Activated naive CD8-positive, alpha-beta T cell (primary cell): Measurements from ENCODE around the gene BRAT1.

Source experiments
- H3K27ac Mint-ChIP-seq: one replicate; pipeline ENCODE4 v1.8.0; 2021; ENCODE audit warnings: mixed read lengths
- H3K27me3 Mint-ChIP-seq: one replicate; pipeline ENCODE4 v1.8.0; 2021; ENCODE audit warnings: mixed read lengths
- H3K36me3 Mint-ChIP-seq: one replicate; pipeline ENCODE4 v1.8.0; 2021; ENCODE audit warnings: mixed read lengths
- H3K4me1 Mint-ChIP-seq: one replicate; pipeline ENCODE4 v1.8.0; 2021; ENCODE audit warnings: low read depth, mixed read lengths
- H3K4me3 Mint-ChIP-seq: one replicate; pipeline ENCODE4 v1.8.0; 2021; ENCODE audit warnings: mild to moderate bottlenecking, mixed read lengths
- H3K9me3 Mint-ChIP-seq: one replicate; pipeline ENCODE4 v1.8.0; 2021; ENCODE audit warnings: low read depth, mixed read lengths

Gene BRAT1

DNA sequence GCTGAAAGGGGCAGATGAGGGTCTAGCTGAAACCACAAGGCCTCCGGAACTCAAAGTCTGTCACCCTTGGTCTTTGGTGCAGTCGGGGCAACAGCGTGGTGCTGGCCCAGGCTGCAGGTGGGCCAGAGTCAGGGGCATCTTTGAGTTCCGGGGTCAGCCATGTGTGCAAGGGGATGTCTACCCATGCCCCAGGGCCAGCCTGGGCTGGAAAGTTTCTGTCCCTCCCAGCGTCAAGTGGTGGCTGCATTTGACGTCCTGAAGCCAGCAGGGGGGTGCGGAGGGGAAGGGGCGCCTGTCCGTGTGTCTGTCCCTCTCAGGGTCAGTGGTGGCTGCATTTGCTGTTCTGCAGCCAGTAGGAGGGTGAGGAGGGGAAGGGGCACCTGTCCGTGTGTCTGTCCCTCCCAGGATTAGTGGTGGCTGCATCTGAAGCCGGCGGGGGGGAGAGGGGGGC, 638 bp downstream of the BRAT1 start:
- H3K27me3 Mint-ChIP-seq = no peaks in the 10 kb centered on the region
- H3K27ac Mint-ChIP-seq = peak overlapping the region; percentile 90
- peaks cover 28% of the 10 kb centered on the region for H3K4me1 Mint-ChIP-seq
- peaks cover 5% of the 10 kb centered on the region for H3K36me3 Mint-ChIP-seq
- H3K9me3 Mint-ChIP-seq = no peaks in the 10 kb centered on the region
- peak overlapping the region; percentile 90 for H3K4me3 Mint-ChIP-seq

DNA sequence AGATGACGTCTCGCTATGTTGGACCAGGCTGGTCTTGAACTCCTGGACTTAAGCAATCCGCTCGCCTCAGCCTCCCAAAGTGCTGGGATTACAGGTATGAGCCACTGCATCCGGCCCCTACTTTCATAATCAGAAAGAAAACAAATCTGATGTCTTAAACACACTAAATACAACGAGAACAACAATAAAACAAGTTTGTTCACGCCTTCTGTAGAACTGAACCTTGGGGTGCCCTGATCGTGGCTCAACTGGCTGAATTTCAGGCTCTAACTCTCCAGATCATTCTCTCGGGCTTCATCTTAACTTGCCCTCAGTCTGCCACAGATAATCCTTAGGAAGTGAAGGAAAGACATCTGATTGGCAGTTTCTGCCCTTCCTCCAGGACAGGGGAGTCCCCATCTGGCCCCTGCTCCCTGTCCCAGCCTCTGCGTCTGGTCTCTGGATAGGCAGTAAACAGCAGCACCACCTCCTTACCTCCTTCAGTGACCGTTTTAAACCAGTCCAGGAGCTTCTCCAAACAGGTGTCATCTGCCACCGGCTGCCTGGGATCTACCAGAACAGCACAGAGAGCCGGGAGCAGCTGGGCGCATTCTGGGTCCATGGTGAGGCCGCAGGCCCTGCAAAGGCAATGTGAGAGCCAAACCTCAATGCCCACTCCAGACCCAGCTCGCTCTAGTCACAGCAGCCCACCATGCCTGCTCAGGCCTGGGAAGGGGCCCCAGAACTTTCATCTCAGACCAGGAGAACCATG, 1.3 kb downstream of the BRAT1 start:
- Mint-ChIP-seq H3K4me1 (peaks cover 34% of the 10 kb centered on the region), H3K27ac (peak overlapping the region; percentile 90), H3K9me3 (no peaks in the 10 kb centered on the region), H3K36me3 (peaks cover 5% of the 10 kb centered on the region), H3K4me3 (peak overlapping the region; percentile 90), H3K27me3 (no peaks in the 10 kb centered on the region)

DNA sequence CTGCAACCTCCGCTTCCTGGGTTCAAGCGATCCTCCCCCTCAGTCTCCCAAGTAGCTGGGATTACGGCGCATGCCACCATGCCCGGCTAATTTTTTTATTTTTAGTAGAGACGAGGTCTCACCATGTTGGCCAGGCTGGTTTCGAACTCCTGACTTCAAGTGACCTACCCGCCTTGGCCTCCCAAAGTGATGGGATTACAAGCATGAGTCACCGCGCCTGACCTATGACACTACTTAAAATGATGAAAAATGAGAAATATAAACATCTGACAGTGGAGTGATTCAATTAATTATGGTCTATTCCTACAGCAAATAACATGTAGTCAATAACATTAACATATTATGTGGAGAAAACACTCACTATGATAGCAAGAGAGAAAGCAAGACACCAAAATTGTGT, 2.2 kb downstream of the BRAT1 start:
- peak overlapping the region; percentile 90 for H3K4me3 Mint-ChIP-seq
- no peaks in the 10 kb centered on the region for H3K9me3 Mint-ChIP-seq
- peaks cover 5% of the 10 kb centered on the region for H3K36me3 Mint-ChIP-seq
- H3K27me3 Mint-ChIP-seq = no peaks in the 10 kb centered on the region
- no peak overlapping the region for H3K27ac Mint-ChIP-seq
- peaks cover 34% of the 10 kb centered on the region for H3K4me1 Mint-ChIP-seq

DNA sequence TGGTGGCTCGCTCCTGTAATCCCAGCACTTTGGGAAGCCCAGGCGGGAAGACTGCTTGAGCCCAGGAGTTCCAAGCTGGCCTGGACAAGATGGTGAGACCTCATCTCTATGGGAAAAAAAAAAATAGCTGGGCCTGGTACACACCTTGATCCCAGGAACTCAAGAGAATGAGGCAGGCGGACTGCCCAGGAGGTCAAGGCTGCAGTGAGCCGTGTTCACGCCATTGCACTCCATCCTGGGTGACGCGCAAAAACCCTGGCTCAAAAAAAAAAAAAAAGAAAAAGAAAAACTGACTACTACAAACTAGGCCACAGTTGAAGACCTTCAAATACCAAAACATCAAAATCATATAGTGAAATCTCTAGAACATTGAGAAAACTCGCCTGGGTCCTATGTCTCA, 3.9 kb downstream of the BRAT1 start:
- H3K27me3 Mint-ChIP-seq = no peaks in the 10 kb centered on the region
- peaks cover 5% of the 10 kb centered on the region for H3K36me3 Mint-ChIP-seq
- H3K4me3 Mint-ChIP-seq = peak overlapping the region; percentile 32
- peak overlapping the region; percentile 16 for H3K27ac Mint-ChIP-seq
- H3K9me3 Mint-ChIP-seq = no peaks in the 10 kb centered on the region
- peaks cover 30% of the 10 kb centered on the region for H3K4me1 Mint-ChIP-seq

DNA sequence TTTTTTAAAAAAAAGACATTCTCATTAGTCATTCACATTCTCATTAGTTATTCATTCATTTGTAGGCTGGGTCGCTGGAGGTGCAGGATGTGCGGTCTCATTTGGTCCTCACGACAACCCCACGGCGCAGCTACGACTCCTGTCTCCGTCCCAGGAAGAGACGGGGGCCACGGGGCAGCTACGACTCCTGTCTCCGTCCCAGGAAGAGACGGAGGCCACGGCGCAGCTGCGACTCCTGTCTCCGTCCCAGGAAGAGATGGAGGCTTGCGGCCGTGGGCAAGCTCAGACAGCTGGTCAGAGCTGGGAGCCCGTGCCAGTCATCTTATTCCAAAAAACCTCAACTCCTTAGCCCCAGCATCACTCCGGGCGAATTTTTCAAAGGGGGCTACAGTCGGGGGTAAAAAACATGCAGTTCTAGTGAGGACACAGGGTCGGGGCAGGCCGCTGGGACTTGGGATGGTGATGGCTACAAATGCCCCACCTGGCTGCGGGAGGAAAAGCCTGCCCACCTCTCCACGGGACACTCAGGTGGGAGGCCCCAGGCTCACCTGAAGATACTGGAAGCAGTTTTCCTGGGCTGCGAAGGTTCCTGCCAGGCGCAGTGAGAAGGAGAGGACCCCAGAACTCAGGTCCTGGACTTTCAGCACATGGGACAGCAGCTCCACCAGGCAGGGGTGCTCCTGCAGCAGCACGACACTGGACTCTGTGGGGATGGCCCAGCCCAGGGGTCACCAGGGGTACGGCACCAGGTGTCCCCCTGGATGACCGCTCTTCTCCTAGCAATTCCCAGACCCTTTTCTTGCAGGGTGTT, 8.3 kb downstream of the BRAT1 start:
- no peak overlapping the region for H3K4me3 Mint-ChIP-seq
- no peaks in the 10 kb centered on the region for H3K27me3 Mint-ChIP-seq
- no peaks in the 10 kb centered on the region for H3K9me3 Mint-ChIP-seq
- peaks cover 15% of the 10 kb centered on the region for H3K4me1 Mint-ChIP-seq
- H3K36me3 Mint-ChIP-seq = peaks cover 2% of the 10 kb centered on the region
- H3K27ac Mint-ChIP-seq = no peak overlapping the region

DNA sequence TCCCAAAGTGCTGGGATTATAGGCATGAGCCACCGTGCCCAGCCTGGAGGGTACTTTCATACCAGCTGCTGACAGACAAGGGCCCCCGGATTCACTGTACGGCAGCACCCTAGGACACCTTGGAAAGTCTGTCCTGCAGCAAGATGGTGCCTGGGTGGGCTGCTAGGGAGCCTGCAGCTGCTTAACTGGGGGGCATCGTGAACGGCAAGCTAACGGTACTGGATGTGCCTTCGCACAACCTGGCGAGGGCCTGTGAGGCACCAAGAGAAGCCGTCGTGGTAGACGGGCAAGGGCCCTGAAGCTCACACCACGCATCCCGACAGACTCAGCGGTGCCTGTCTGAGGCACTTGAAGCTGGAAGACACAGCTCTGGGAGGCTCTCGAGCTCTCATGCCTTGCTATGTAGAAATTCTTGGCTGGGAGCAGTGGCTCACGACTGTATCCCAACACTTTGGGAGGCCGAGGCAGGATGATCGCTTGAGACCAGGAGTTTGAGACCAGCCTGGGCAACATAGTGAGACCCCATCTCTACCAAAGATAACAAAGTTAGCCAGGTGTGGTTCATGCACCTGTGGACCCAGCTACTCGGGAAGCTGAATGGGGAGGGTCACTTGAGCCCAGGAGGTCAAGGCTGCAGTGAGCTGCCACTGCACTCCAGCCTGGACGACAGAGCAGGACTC, 9.4 kb downstream of the BRAT1 start:
- H3K4me1 Mint-ChIP-seq = peaks cover 9% of the 10 kb centered on the region
- H3K36me3 Mint-ChIP-seq = peaks cover 2% of the 10 kb centered on the region
- H3K27me3 Mint-ChIP-seq = no peaks in the 10 kb centered on the region
- H3K27ac Mint-ChIP-seq = no peak overlapping the region
- no peak overlapping the region for H3K4me3 Mint-ChIP-seq
- no peaks in the 10 kb centered on the region for H3K9me3 Mint-ChIP-seq

DNA sequence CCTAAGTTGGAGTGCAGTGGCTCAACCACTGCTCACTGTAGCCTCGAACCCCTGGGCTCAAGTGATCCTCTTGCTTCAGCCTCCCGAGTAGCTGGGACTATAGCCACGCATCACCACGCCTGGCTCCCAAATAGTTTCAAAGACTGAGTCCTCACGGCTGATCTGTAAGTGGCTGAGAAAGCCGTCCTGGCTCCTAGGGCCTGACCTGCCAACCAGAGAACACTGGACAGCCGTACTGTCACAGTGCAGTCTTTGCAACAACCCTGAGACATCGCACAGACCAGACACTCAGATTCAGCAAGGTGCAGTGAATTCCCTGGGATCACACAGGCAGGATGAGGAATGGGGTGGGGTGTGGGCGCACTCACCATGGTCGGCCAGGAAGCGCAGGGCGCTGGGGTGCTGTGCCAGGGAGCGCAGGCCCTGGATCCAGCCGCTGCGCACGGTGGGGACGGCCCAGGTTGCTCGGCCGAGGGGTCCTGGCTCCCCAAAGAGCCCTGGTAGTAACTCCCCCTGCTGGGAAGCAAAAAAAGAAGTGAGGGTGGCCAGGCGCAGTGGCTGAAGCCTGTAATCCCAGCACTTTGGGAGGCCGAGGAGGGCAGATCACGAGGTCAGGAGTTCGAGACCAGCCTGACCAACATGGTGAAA, 10.7 kb downstream of the BRAT1 start:
- H3K36me3 Mint-ChIP-seq = no peaks in the 10 kb centered on the region

DNA sequence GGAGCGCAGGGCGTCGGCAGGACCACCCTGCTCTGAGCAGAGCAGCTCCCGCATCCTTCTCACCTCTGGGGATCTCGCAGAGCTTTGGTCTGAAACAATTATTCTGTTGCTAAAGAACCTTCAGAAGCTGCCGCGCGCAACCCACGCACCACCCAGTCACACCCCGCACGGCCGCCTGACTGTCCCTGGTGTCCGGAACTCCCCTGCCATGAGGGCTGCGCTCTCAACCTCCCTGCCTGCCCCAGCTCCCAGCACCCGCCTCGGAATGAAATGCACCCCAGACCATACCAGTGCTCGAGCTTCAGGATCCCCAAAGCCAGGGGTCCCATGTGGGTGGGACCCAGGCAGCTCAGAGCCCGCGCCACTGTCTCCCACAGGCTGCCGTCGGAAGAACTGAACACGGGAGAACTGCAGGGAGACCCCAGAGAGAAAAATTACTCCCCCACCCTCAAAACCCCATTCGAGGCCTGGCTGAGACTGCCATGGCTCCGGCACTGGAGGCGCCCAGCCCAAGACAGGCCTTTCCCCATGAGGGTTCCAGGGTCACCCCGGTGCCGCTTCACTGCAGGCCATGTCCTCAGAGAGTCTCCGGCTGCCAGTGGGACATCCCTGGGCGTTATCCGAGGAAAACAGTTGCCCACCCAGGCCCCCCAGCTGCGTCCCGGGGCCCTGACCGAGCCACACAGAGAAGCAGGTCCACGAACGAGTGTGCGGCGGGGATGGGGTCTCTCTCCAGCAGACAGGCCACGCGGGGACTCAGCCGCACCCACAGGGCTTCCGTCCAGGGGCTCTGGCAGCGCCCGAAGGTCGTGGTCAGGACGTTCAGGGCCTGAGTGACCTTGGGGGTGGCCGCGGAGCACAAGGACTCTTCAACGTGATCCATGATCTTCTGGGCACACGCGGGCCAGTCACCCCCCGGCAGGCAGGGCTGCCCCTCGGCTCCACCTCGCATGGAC, 12.1 kb downstream of the BRAT1 start:
- H3K9me3 Mint-ChIP-seq = no peaks in the 10 kb centered on the region
- no peaks in the 10 kb centered on the region for H3K27me3 Mint-ChIP-seq
- no peaks in the 10 kb centered on the region for H3K36me3 Mint-ChIP-seq
- no peak overlapping the region for H3K4me3 Mint-ChIP-seq
- no peaks in the 10 kb centered on the region for H3K4me1 Mint-ChIP-seq
- H3K27ac Mint-ChIP-seq = no peak overlapping the region

More for the DNA sequence above, 10.7 kb downstream of the BRAT1 start:
- H3K4me1 Mint-ChIP-seq = peaks cover 6% of the 10 kb centered on the region
- H3K27me3 Mint-ChIP-seq = no peaks in the 10 kb centered on the region
- no peak overlapping the region for H3K4me3 Mint-ChIP-seq
- no peaks in the 10 kb centered on the region for H3K9me3 Mint-ChIP-seq
- H3K27ac Mint-ChIP-seq = peak overlapping the region; percentile 16

DNA sequence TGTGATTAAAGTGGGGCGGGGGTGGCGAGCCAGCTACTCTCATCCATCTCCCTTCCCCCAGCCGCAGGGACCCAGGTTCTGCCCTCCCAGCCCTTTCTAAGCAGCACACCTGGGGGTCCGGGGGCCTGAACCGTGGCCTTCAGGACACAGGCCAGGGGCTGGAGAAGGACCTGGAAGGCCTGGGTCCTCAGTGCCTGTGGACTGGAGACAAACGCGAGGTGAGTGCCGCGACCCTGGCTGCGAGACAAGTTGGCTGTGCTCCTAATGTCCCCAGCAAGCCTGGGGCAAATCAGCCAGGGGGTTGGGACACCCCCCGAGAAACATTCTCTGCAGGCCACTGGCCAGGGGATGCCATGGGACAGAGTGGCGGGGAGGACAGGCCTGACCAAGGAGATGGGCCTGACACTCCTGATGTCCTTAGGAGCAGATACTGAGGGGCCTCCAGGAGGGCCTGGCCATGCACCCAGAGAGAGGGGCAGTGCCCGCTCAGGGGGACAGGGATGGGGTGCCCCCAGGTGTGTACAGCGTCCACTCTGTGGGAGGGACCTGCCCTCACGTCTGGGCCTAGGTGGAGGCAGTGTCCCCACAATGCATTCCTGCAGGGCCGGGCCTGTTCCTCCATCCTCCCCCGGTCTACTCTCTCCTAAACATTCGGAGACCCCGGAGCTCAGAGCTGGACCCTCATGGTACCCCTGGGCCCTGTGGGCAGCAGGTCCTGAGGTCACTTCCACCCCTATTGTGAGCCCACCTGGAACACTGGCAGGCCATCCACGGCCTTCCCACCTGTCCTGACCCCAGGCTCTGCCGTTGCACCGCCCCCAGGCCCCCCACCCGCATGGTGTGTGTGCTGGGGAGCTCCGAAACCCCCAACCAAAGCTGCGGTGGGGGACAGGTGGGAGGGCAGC, 13.1 kb downstream of the BRAT1 start:
- H3K9me3 Mint-ChIP-seq = no peaks in the 10 kb centered on the region
- no peak overlapping the region for H3K27ac Mint-ChIP-seq
- H3K4me1 Mint-ChIP-seq = no peaks in the 10 kb centered on the region
- no peaks in the 10 kb centered on the region for H3K27me3 Mint-ChIP-seq
- no peaks in the 10 kb centered on the region for H3K36me3 Mint-ChIP-seq
- H3K4me3 Mint-ChIP-seq = no peak overlapping the region

DNA sequence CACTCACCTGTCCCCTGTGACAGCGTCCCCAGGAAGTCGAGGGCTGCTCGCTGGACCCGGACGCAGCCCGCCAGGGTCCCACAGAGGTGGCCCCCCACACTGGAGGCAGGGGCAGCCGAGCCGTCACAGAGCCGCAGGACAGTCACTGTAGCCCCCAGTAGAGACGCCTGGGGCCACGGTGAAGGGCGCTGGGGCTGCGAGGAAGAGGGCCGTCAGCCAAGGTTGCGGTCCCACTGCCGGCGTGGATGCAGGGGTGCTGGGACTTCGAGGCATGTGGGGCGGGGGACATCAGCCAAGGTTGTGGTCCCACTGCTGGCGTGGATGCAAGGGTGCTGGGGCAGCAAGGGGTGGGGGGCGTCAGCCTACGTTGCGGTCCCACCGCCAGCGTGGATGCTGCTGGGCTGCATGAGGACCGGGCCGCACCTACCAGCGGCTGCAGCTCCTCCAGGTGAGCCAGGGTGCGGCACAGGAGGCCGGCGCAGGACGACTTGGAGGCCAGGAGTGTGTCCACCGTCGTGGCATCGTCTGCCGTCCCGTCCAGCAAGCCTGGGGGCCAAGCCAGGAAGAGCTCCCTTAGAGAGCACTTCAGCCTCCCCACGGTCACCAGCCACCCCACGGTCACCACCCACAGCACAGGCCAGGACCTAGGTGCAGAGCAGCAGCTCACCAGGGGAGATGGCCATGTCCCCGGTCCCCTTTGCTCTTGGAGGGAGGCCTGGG, 13.9 kb downstream of the BRAT1 start:
- no peaks in the 10 kb centered on the region for H3K36me3 Mint-ChIP-seq
- H3K4me1 Mint-ChIP-seq = no peaks in the 10 kb centered on the region
- H3K27me3 Mint-ChIP-seq = no peaks in the 10 kb centered on the region
- H3K4me3 Mint-ChIP-seq = no peak overlapping the region
- no peaks in the 10 kb centered on the region for H3K9me3 Mint-ChIP-seq
- H3K27ac Mint-ChIP-seq = no peak overlapping the region

DNA sequence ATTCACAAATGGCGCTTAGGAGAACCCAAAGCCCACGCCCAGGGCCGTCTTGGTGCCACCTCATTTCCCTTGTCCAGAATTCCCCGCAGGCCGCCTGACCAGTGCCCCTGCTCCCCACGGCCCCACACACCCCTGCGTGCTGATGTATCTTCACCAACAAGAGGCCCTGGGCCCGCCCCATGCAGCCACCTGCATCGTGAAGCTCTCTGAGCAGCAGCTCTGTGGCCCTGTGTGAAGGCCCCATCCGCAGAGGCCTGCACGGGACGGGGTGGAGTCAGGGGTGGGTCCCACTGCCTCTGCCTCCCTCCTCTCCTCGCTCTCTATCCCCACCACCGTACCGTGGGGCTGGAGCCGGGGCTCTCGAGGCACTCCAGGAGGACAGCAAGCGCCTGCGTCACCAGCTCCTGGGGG, 14.7 kb downstream of the BRAT1 start:
- Mint-ChIP-seq H3K9me3 (no peaks in the 10 kb centered on the region), H3K27ac (no peak overlapping the region), H3K27me3 (no peaks in the 10 kb centered on the region), H3K36me3 (no peaks in the 10 kb centered on the region), H3K4me3 (no peak overlapping the region), H3K4me1 (no peaks in the 10 kb centered on the region)

DNA sequence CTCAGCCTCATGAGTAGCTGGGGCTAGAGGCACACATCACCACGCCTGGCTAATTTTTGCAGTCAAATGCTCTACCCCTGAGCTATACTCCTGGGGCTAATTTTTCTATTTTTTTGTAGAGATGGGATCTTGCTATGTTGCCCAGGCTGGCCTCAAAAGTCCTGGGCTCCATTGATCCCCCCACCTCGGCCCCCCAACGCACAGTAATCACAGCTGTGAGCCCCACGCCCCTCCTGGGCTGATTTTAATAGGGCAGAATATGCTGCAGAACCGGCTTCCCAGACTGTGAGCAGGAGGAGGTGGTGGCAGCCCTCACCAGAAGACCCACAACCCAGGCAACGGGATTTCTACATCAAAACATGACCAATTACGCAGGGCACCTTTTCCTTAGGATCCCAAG, 15.2 kb downstream of the BRAT1 start:
- Mint-ChIP-seq H3K27me3 (no peaks in the 10 kb centered on the region), H3K36me3 (no peaks in the 10 kb centered on the region), H3K27ac (no peak overlapping the region), H3K4me1 (no peaks in the 10 kb centered on the region), H3K9me3 (no peaks in the 10 kb centered on the region), H3K4me3 (no peak overlapping the region)
